Stimulated activated CD8-positive, alpha-beta memory T cell treated with anti-CD3 and anti-CD28 coated beads, Interleukin-15, amount 100 ng/mL, for 24 hours (primary cell): ENCODE results near the gene SEMA5B.

Source experiments
- DNase-seq: peaks from one replicate; pipeline ENCODE4 v3.0.0-alpha.2; 2020; ENCODE audit warnings: low read depth

SEMA5B gene

DNA sequence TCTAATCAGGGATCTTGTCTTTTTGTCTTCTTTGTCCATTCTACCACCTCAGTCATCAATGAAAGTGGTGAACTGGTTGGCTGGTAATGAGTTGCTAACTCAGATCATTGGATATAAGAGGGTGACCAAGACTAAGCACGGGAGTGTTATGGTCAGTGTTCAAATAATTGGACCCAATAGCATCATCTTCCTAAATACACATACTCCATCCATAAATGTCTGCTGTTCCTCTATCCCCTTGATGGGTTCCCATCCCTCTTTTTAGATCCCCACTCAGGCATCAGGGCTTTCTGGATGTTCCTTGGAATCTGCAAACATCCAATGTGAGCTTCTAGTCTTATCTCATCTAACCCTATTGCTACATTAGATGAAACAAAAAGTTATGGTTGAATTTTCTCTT, 3.5 kb downstream of the SEMA5B start:
- DNase-seq: no peak

DNA sequence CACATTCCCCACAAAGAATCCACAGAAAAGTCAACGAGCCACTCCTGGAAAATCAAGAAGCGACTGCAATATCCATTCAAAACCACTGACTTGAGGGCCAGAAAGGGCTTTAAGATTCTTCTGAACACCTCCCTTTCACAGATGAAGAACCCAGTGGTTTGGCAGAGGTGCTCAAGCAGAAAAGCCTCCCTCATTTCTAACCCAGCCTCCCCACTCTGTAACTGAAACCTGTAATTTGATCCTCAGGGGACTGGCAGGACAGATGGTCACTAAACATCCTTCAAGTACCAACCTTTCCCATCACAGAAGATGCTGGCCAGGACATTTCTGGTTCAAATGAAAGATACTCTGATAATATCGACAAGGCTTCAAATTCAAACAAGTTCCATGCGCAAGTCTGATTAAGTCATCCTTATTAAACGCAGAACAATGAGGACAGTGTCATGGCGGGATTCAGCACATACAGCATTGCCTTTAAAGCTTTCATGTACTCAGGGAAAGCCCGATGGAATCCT, 5.5 kb downstream of the SEMA5B start:
- no peak for DNase-seq

DNA sequence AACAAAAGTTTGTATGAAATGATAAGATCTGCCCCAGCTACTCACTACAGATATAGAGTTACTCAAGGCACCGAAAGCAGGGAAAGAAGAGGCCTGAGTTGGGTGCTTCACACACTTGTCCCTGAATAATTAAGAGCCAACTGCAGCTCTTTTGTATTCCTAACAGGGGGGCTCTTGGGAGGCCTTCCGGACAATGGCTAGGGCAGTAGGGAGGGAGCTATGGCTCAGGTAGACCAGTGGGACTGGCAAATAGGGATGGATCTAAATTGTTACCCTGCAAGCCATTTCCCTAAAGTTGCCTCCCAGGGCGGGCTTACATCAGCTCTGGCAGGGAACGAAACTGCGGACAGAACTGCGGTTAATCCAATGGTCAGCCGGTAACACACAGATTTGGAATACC, 6.2 kb downstream of the SEMA5B start:
- DNase-seq: no peak

DNA sequence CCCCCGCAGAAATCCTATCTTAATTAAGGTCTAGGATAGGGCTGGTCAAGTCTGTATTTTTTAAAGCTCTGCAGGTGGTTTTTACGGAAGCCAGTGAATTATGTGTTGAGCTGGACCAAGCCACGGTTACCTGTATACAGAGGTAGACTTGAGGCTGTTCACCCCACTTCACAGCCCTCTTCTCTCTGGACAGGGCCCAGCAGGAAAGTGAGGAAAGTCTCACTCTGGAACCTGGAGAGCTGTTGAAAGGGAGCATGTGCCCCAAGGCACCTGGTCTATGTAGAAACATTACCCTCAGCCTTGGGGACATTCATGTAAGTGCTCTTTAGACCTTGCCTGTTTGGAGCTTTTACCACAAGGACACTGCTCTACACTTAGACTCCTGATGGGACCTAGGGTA, 6.9 kb downstream of the SEMA5B start:
- no peak for DNase-seq

DNA sequence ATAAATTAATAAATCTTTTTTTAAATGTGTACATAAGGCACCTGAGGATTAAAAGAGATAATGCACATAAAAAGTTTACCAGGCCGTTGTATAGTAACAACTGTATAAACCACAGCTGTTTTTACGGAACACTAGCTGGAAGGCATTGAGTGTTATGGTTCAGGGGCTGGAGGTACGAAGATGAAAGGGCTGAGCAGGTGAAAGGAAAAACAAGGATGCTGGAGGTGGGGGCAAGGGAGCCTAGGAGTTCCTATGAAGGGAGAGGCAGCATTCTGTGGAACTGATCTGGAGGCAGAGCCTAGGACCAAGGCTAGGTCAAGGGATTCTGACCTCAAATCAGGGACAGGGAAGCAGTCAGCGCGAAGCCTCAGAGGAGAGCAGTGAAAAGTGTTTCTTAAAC, 8.0 kb downstream of the SEMA5B start:
- no peak for DNase-seq

DNA sequence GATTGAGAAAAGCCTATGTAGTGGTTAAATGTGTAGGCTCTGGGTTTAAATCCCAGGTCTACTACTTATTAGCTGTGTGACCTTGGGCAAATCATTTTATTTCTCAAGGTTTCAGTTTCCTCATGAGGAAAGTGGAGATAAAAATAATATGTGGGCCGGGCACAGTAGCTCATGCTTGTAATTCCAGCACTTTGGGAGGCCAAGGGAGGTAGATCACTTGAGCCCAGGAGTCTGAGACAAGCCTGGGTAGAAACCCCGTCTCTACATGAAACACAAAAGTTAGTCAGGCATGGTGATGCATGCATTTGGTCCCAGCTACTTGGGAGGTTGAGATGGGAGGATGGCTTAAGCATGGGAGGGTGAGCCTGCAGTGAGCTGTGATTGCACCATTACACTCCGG, 8.4 kb downstream of the SEMA5B start:
- no peak for DNase-seq

DNA sequence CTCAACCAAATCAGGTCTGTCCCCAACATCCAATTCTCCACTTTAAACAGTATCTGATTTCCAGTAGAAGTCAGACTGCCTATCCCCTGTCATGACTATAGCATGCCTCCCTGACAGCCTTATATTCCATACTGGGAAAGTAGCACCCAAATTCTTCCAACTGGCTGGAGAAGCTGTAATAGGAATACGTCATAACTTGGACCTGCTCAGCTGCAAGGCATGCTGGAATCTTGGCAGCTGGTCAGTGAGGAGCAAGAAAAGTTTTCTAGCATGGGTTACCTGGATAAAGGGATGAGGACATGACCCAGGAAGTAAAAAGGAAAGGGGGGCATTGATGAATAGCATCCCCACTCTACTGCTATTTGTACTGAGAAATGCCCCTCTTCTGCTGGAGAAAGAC, 8.9 kb downstream of the SEMA5B start:
- no peak for DNase-seq

DNA sequence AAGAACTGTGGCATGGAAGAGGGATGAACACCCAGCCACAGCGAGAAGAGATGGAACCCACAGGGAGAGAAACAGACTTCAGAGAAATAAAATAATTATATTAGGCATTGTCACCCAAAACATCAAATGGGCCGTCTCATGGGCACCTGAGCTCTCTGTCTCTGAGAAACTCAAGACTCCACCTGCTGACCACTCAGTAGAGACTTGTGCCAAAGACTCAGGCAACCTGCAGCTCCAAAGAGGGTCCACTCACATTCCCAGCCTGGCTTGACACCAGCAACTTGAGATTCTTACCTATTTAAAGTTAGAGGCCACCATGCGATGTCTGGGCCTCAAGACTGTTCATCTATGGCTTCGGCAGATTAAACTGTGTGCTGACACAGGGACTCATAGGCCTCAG, 12.0 kb downstream of the SEMA5B start:
- DNase-seq: no peak

DNA sequence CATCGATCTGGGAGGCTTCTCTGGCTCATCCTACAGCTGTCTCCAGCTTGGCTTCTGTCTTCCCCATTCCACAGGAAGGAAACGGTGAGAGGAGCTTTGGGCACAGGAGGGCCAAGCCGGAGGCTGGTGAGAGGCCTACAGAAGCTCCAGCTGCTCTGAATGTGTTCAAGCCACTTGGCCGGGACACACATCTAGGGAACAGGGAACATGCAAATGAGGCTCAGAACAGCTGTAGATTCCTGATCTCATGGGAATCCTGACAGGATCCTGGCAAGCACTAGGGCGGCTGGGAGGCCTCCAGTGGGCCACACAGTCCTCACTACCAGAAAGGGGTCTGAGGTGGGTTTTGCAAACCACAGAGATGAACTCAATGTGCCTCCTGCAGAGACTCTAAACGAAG, 13.7 kb downstream of the SEMA5B start:
- no peak for DNase-seq

DNA sequence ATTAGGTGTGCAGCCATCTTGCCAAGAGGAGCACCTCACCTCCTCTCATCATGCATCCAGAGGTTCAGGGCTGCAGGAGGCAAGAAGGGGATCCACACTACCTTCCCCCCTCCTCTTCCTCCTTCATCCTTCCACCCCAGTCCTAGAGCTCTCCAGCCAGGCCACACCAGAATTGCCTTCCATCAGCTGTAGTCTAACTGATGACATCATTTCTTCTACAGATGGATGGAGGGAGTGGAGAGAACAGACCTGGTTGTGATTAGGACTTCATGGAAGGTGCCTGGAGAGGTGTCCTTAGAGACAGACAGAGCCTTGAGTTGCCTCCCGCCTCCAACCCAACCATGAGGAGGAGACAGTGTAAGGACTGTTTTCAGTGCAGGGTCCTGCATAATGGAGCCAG, 14.9 kb downstream of the SEMA5B start:
- no peak for DNase-seq

DNA sequence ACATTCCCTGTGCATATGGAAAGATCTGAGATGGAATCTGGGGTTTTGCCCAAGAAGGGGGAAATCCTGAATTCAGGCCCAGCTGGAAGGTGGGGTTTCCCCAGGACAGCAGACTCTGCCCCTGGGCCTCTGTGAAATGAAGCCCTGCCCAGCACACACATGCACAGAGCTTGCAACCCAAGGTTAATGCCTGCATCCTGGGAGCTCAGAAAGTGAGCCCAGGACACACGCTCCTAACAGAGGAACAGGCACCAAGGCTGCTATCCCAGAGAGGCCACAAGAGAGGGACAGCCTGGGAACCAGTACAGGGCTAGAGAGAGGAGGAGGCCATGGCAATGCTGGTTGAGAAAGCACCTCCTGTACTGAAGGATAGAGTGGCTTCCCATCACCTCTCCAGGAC, 16.1 kb downstream of the SEMA5B start:
- DNase-seq: no peak

DNA sequence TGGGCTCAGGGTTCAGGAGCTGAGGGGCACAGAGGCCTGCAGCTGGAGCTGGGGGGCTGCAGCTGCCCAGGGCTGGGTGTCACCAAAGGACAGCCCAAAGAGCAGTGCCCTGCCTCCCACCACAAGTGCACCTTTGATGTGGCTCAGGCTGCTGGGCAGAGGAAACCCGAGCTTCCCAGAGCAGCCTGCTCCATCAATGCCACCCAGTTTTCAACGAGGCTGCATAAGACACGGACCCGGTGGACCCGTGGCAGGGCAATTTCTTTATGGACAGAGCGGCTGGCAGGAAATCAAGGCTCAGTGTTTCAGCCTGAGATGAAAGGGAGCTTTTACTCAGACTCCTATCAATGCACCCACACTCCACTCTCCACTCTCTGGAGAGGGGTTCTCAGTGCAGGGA, 18.7 kb downstream of the SEMA5B start:
- no peak for DNase-seq

DNA sequence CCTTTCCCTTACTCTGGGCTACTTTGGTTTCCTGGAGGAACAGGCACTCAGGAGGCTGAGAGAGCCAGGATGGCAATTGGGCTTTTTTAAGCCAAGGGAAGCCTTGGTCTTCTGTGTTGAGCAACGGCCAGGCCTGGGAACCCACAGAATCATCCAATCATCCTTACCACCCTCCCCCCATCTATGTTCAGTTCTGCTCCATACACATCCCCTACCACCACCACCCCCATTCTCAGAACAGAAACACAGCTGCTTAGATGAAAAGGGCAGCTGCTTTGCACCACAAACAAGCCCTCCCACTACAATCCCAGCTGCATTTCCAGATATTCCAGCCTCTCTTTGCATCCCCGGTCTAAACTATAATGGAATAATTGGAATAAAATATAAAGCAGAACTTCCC, 21.0 kb downstream of the SEMA5B start:
- DNase-seq: no peak

DNA sequence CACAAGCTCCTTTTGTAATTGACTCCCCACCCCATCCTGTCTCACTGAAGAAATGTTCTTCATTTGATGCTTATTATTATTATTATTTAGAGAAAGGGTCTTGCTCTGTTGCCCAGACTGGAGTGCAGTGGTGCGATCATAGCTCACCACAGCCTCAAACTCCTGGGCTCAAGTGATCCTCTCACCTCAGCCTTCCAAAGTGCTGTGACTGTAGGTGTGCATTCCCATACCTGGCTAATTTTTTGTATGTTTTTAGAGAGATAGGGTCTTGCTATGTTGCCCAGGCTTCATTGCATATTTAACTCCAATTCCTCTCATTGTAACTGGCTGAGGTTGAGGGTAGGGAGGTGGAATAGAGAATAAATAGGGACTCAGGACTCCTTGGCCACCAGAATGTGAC, 22.3 kb downstream of the SEMA5B start:
- no peak for DNase-seq

DNA sequence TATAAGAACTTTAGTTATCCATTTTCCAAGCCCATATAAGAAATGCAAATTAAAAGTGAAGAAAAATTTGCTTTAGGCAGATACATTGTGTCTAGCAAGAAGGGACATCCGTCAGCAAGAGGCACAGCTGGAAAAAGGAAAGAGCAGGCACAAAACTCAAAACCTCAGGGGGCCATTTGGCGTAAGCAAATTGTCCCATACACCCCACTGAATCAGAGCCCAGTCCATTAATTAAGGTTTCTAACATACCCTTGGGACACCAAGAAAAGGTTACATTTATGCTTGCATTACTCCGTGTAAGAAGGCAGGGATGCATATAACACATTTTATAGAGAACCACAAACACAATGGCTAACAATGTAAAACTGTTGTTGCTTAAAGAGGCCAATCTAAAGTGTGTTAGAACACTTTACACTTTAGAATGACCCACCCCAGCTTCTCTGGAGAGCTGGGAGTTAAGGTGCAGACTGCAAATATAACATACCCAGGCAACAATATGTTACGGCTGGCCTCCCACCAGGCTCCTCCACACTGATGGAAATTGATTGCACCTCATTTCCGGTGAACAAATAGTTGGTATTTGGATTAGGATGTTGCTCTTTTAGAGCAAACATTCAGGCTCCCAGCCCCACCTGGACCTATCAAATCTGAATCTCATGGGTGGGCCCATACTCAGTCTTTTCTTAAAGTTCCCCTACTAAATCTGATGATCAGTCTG, 23.2 kb downstream of the SEMA5B start:
- DNase-seq: no peak

DNA sequence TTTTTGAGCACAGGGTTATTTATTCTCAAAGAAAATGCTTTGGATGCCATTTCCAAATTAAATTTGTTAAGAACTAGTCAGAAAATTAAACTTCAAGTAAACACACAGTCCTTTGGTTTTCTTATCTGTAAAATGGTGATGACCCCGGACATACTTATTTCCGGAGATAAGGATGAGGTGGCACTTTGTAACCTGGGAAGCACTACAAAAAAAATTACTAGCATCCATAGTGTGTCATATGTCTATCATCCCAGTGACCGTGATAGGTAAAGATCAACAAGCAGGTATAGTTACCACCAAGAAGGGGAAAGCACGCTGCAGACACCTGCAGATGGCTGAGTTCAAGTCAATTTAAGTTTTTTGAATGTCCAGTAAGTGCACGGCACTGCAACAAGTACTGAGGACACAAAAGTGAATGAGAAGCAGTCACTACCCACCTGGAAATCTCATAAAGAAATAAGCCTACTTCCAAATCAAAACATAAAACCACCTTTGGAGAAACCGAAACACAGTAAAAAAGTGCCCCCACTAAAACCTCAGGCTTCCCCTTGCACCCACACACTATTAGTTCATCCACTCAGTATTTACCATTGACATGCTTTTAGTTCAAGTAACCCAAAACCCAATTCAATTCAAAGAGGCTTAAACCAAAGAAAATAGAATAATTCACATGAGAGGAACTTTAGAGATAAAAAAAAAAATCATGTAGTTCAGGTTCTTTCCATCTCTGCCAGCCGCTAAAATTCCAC, 24.6 kb downstream of the SEMA5B start:
- no peak for DNase-seq

DNA sequence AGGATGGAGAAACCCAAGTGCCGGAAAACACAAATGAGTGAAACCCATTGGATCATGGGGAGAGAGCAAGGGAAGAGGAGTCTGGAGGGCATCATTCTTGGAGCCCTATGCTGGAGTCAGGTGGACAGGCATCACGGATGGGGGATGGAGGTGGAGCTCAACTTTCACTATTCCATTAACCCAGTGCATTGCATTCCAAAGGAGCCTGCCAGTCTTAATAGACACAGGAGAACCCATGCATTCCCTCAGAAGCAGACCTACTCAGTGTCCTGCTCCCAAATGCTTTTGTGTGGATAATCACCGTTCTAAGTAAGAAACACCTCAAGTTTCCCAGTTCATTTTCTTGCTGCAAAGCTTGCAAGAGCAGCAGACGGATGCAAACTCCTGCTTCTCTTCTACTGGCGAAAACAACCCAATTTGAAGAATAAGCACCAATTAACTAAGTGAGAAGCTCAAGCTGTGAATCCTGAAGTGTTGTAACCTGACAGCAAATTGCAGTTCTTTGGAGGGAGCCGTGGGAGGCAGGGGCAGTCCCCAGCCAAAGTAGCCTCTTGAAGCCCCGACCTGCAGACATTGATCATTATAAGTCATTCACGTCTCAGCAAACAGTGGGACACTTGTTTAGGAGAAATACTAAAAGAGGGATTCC, 25.3 kb downstream of the SEMA5B start:
- DNase-seq: no peak

DNA sequence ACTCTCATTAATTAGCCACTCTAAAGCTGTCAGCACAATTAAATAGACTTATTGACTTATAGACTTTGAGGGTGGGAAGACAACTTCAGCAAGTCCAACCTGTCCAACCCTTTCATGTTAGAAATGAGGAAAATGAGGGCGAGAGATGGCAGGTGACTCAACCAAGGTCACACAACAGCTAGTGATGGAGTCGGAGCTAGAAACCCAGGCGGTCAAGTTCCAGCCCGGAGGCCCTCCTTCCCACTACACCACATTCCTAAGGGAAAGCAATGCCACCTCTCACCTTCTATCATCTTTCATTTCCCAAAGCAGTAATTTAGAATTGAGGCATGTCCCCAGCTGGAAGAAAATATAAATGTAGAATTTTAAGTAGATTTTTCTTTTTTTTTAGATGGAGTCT, 28.7 kb downstream of the SEMA5B start:
- DNase-seq: no peak

DNA sequence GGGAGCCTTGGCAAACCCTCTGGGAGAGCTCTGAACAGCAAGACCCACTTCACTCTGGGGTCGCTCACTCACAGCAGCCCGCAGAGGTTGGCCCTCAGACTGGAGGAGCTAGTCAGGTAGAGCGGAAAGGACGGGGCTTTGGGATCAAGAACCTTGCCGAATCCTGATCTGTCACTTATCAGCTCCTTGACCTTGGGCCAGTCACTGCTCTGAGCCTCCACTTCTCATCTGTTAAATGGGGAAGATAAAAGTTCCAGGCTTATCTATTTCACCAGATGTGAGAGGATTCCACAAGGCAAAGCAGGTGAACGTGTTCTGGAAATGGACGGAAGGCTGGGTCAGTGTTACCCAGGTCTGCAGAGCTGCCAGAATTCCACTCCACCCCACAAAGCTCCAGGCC, 29.4 kb downstream of the SEMA5B start:
- no peak for DNase-seq

DNA sequence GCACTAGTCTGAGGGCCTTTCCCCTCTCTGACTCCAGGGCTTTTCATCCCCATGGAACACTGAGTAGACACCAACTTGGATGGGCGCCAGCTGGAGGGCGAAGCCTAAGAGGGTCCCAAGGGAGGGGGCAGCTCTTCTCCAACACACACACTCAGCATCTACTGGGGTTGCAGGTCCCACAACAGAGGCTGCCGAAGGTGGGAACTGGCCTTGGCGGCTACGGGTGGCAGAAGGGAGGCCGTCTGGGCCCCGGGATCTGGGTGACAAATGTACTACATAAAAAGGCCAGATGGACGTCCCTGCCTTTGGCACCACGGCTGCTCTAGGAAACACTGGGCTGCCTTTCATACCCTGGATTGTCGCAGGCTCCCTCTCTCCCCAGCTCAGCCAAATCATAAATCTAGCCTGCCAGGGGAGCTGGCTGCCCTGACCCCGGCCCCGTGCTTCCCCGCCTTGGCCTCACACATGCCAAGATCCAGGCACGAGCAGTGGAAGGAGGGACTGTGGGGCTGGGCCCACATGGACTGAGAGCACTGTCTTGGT, 31.5 kb downstream of the SEMA5B start:
- DNase-seq: no peak

DNA sequence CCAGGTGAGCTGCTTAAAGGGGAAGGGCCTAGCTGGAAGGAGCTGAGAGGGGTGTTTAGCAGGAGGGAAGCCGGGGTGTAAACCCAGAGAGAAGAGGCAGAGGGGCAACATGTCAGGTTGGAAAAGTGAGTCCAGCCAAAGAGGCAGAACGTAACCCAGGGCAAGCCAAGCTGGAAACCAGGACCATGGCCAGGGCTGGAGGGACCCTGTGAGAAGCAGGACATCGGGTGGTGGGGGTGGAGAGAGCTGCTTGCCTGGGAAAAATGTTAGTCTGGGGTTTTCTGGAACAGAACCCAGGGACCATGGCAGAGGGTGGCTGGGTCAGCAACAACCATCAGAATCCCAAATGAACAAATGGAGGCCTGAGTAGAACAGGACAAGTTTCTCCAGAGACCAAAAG, 32.6 kb downstream of the SEMA5B start:
- DNase-seq: no peak

DNA sequence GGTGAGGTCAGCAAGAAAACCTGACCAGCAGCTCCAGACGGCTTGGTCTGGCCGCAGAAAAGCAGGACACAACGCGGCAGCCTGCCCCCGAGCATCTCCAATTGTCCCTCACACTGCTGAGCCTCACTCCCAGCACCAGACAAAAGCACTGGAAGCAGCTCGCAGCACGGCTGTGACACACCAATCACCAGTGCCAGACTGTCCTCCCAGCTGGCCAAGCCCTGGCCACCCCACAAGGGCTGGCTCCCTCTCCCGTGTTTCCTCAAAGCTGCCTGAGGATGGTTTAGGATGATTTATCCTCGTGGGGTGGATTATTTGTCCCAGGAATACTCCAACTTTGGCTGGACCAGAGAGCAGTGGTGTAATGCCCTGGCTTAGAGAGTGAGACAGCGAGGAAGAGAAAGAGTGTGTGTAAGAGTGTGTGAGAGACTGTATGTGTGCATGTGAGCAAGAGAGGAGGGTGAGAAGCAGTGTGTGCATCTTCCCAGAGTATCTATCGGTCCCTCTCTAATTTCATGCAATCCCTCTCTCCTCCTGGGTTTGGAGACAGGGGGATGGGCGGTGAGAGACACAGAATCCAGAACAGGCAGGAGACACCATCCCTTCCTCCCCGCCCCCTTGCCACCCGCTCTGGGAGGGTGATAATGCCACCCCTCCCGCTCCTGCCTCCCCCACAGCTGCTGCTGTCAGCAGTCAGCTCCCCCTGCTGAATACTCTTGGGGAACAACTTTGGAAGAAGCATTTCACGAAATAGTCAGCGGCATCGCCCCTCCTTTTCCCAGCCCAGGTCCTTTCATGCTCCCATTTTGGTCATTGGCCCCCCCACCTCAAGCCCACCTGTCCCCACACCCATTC, 34.2 kb downstream of the SEMA5B start:
- no peak for DNase-seq
